ENCODE data around the gene MORN1.

MORN1 gene

DNA sequence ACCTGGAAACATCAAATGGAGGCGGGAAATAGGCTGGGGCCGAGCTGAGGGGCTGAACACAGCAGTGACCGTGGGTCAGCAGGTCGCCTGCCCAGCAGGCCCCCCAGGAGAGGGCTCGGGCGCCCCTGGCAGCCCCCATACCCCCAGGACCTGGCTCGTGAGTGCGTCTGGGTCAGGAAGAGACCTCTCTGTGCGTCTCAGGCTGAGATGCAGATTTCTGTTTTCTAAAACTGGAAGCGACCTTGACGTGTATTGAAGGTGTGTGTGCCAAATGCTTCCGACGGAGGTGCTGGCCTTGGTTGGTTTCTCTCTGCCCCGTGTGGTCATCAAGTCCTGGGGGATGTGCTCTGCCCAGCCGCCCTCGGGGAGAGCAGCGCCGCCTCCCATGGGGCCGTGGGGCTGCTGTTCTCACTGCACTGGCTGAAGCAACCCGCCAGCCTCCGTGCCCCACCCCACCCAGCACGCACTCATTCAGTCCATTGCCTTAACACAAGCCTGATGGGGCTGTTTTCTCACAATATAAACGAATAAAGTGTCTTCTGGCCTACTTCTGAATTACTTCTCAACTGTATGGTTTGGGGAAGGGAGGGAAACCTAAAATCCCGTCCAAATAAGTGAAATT, 13.6 kb upstream of the MORN1 start:
- TF ChIP-seq, protein P1, sequence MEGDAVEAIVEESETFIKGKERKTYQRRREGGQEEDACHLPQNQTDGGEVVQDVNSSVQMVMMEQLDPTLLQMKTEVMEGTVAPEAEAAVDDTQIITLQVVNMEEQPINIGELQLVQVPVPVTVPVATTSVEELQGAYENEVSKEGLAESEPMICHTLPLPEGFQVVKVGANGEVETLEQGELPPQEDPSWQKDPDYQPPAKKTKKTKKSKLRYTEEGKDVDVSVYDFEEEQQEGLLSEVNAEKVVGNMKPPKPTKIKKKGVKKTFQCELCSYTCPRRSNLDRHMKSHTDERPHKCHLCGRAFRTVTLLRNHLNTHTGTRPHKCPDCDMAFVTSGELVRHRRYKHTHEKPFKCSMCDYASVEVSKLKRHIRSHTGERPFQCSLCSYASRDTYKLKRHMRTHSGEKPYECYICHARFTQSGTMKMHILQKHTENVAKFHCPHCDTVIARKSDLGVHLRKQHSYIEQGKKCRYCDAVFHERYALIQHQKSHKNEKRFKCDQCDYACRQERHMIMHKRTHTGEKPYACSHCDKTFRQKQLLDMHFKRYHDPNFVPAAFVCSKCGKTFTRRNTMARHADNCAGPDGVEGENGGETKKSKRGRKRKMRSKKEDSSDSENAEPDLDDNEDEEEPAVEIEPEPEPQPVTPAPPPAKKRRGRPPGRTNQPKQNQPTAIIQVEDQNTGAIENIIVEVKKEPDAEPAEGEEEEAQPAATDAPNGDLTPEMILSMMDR (conservative IDR thresholded peaks at IDR 0.05; ENCODE audit: low read depth) = no peak
- peak overlapping the region; percentile 59 for H3K27ac ChIP-seq
- CTCF ChIA-PET = no interaction called here
- no peak for DNase-seq (ENCODE audit: low spot score)
- POLR2A ChIA-PET (ENCODE audit: low non-redundant PET) = no interaction called here

DNA sequence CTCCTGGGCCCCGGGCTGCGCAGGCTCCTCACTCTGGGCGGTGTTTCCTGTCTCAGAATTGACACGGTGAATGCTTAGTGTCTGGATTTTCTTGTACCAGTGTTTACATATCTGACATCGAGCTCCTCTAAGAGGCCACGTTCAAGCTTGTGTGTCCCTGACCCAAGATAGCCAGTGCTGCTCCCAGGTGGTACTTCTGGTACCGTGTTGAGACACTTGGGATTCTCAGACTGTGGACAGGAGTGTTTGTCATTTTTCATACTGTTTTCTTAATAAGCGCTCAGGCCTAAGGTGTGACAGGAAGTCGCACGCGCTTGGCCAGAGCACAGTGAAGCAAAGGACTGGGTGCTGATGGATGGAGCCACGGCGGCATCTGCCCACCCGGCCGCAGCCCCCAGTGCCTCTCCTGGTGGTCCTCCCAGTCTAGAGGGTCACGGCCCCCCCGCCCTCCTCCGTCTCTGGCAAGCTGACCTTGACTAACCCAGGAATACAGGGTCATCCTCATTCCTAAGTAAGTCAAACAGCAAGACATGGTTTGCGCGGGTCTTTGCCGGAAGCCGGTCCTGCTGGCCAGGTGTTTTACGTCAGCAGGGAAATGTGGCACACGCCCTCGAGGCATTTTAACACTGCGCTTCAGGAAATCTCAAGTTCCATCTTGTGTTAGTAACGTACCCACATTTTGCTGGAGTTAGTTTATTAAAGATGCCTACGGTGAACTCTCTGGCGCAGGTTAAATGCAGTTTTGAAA, 13.0 kb upstream of the MORN1 start:
- DNase-seq (ENCODE audit: low spot score) = no peak
- peak overlapping the region; percentile 59 for H3K27ac ChIP-seq
- ChIA-PET CTCF (no interaction called here), POLR2A (ENCODE audit: low non-redundant PET) (no interaction called here)
- TF ChIP-seq, protein P1 (conservative IDR thresholded peaks at IDR 0.05; ENCODE audit: low read depth) = no peak

DNA sequence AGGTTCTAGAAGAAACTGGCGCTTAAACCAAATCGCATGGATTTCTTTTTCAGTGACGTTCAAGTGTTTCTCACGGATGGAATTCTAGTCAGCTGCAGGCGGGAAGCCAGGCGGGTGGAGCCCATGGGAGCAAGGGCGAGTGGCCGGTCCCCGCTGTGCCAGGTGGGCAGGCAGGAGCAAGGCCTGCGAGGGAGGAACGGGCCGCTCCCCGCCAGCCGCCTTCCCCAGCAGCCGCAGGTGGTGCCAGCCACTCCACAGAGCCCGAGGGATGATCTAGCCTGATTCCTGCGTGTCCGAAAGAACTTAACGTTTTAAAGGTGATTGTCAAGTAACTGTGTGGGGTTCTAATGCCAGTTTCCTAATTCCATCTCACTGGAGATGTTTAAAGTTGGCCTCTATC, 11.9 kb upstream of the MORN1 start:
- ChIA-PET CTCF (interaction anchor here (0.7 kb wide), 2 partner anchors 11 to 1497 kb away, joined by 3 to 4 read pairs; no protein-coding TSS in a partner anchor), POLR2A (ENCODE audit: low non-redundant PET) (no interaction called here)
- TF ChIP-seq, protein P1 (conservative IDR thresholded peaks at IDR 0.05; ENCODE audit: low read depth) = no peak

DNA sequence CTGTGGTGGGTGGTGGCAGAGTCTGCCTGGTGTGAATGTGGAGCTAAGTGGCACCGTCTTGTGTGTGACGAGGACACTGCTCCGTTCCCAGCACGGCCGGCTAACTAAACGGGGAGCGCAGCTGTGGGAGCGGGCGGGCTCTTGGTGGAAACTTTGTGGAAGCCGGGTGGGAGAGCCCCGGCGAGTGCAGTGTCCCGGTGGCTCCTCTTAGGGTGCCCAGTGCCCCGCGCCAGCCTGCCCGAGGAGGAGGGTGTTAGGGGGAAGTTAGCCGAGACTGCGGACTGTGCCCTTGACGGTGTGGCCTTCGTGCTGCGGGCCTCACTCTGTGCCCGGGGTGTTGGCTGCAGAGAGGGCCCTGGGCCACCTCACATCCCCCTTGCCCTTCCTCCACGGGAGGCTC, 11.1 kb upstream of the MORN1 start:
- no peak for DNase-seq (ENCODE audit: low spot score)
- POLR2A ChIA-PET (ENCODE audit: low non-redundant PET) = no interaction called here

More for the DNA sequence above, 11.9 kb upstream of the MORN1 start:
- no peak for DNase-seq (ENCODE audit: low spot score)
- peak overlapping the region; percentile 59 for H3K27ac ChIP-seq

DNA sequence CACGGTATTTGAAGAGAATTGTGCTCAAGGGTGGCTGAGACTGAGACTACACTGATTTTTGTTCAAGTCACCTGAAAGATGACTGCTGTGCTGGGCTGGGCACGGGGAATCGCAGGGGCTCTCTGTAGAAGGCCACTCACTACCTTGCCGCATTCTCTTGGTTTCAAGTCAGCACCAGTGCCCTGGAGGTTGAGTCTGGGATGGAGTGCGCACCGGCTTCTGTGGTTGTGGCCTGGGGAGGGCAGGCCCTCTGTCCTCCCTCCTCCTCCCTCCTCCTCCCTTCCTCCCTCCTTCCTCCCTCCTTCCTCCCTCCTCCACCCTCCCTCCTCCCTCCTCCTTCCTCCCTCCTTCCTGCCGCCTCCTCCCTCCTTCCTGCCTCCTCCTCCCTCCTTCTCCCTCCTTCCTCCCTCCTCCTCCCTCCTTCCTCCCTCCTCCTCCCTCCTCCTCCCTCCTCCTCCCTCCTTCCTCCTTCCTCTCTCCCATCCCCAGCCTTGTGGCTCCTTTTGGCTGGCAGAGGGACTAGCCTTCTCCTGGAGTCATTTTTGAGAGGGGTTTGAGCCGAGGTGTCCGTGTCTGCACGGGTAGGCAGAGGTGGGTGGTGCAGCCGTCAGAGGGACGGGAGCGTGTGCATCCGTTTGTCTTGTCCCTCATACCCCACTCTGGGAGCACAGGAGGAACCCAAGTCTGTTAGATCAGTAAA, 9.7 kb upstream of the MORN1 start:
- DNase-seq (ENCODE audit: low spot score) = no peak
- TF ChIP-seq, protein P1 (conservative IDR thresholded peaks at IDR 0.05; ENCODE audit: low read depth) = no peak
- ChIA-PET CTCF (interaction anchor here (0.6 kb wide), 2 partner anchors 8 to 739 kb away, joined by 3 read pairs; no protein-coding TSS in a partner anchor), POLR2A (ENCODE audit: low non-redundant PET) (no interaction called here)
- H3K27ac ChIP-seq = peak overlapping the region; percentile 59

More for the DNA sequence above, 11.1 kb upstream of the MORN1 start:
- CTCF ChIA-PET = no interaction called here
- TF ChIP-seq, protein P1 (conservative IDR thresholded peaks at IDR 0.05; ENCODE audit: low read depth) = no peak
- peak overlapping the region; percentile 59 for H3K27ac ChIP-seq

DNA sequence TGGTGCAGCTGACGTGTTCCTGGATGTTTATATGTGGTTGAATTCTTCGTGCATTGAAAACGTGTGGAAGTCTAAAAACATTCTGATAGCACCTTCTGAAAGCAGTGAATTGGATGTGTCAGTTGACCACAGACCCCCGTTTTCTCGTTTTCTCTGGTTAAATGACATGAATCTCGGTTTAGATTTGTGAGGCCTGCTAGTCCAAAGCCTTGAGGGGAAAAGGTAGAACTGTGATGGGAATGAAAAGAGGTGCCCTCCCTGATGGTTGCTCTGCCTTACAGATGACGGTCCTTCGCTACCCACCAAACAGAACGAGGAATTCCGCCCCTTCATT, 9.2 kb upstream of the MORN1 start:
- ChIA-PET CTCF (interaction anchor here (0.6 kb wide), 2 partner anchors 8 to 739 kb away, joined by 3 read pairs; no protein-coding TSS in a partner anchor), POLR2A (ENCODE audit: low non-redundant PET) (interaction anchor here (1.1 kb wide), 1 partner anchor 8 kb away, joined by 3 read pairs; no protein-coding TSS in a partner anchor)
- H3K27ac ChIP-seq = peak overlapping the region; percentile 49
- TF ChIP-seq, protein P1 (conservative IDR thresholded peaks at IDR 0.05; ENCODE audit: low read depth) = no peak
- no peak for DNase-seq (ENCODE audit: low spot score)

All from RWPE1 (cell line).